Keratinocyte (primary cell): Measurements from ENCODE around the gene ZNF689. TPM values are rescaled to one million over a fixed set of nuclear protein-coding genes. Genes with fewer than 3 reads are reported as not detected.
"Not testable (repeated sequence)": the region's sequence is repeated elsewhere in the genome, so short reads cannot be mapped to it uniquely, and the experiment has no call there.

Experiments used
- DNase-seq: peaks from one replicate; pipeline ENCODE4 v3.0.0-alpha.2; 2011; ENCODE audit warnings: low read depth, missing footprints, low spot score
- FAIRE-seq: peaks from 2 replicates; lab custom pipeline; 2011; peaks lifted over from hg19 to GRCh38; lab: Jason Lieb, UNC
- H2AFZ ChIP-seq: 2 replicates; pipeline ENCODE4 v1.6.0; 2012; ENCODE audit warnings: low read length, control low read depth, inconsistent platforms; ENCODE audit not compliant: control insufficient read depth
- H3K27ac ChIP-seq: 2 replicates; pipeline ENCODE4 v1.5.1; 2011; ENCODE audit warnings: low read length; ENCODE audit not compliant: control insufficient read depth, insufficient read depth
- H3K27me3 ChIP-seq: 3 replicates; pipeline ENCODE4 v1.6.0; 2011; ENCODE audit warnings: low read length; ENCODE audit not compliant: control insufficient read depth, insufficient read depth; ENCODE audit errors: extremely low read depth
- H3K36me3 ChIP-seq, 2 experiments: 2 replicates in 1 of 2; 3 replicates in 1 of 2; pipeline ENCODE4 v1.5.1; 2011; ENCODE audit warnings: low read length in 2 of 2, mild to moderate bottlenecking in 1 of 2; ENCODE audit not compliant: control insufficient read depth in 2 of 2, insufficient read depth in 2 of 2; ENCODE audit errors: extremely low read depth in 1 of 2
- H3K4me1 ChIP-seq: 3 replicates; pipeline ENCODE4 v1.5.1; 2011; ENCODE audit warnings: low read length; ENCODE audit not compliant: control insufficient read depth, insufficient read depth; ENCODE audit errors: extremely low read depth
- H3K4me2 ChIP-seq: 3 replicates; pipeline ENCODE4 v1.6.0; 2011; ENCODE audit warnings: low read depth, low read length; ENCODE audit not compliant: control insufficient read depth, insufficient read depth; ENCODE audit errors: extremely low read depth
- H3K4me3 ChIP-seq, 3 experiments: fragments of 200-600 bp in 1 of 3; sonication (generic) in 1 of 3; 2 replicates in 2 of 3; 3 replicates in 1 of 3; pipeline ENCODE4 v1.5.1; 2011 to 2016; ENCODE audit warnings: low read length in 3 of 3, mild to moderate bottlenecking in 3 of 3, control low read depth in 2 of 3, inconsistent platforms in 1 of 3, low read depth in 1 of 3, mixed read lengths in 1 of 3, mixed run types in 1 of 3, moderate library complexity in 1 of 3; ENCODE audit not compliant: control insufficient read depth in 2 of 3, insufficient read depth in 2 of 3; ENCODE audit errors: extremely low read depth in 1 of 3
- H3K79me2 ChIP-seq: 2 replicates; pipeline ENCODE4 v1.6.0; 2012; ENCODE audit warnings: low read length; ENCODE audit not compliant: control insufficient read depth, insufficient read depth
- H3K9ac ChIP-seq: 3 replicates; pipeline ENCODE4 v1.6.0; 2011; ENCODE audit warnings: low read length; ENCODE audit not compliant: control insufficient read depth, insufficient read depth; ENCODE audit errors: extremely low read depth
- H3K9me1 ChIP-seq: 3 replicates; pipeline ENCODE4 v1.6.0; 2011; ENCODE audit warnings: low read length; ENCODE audit not compliant: control insufficient read depth, insufficient read depth; ENCODE audit errors: extremely low read depth
- H3K9me3 ChIP-seq: 2 replicates; pipeline ENCODE4 v1.5.1; 2012; ENCODE audit warnings: low read depth, low read length; ENCODE audit not compliant: control insufficient read depth
- H4K20me1 ChIP-seq: 3 replicates; pipeline ENCODE4 v1.6.0; 2011; ENCODE audit warnings: low read length; ENCODE audit not compliant: control insufficient read depth, insufficient read depth; ENCODE audit errors: extremely low read depth
- EZH2 ChIP-seq: IDR thresholded peaks from one replicate; pipeline ENCODE4 v1.6.1; 2012; ENCODE audit warnings: inconsistent platforms, mild to moderate bottlenecking, low read length, moderate library complexity
- dilution Hi-C: fragments of 300-500 bp; cut with MboI; formaldehyde crosslinking; loops from one replicate; pipeline ENCODE4 v1.7.0; 2020; ENCODE audit warnings: low sequenced_read_pairs; ENCODE audit not compliant: extremely low pct_ligation_motif_present
- polyA plus RNA-seq, 5 experiments: library from polyadenylated mRNA; depleted of rRNA in 3 of 5; stranded (reverse) in 3 of 5; stranded (forward) in 1 of 5; unstranded in 1 of 5; fragments of >200 nt; gene quantifications; 1 replicate in 1 of 5; 2 replicates in 3 of 5; 3 replicates in 1 of 5; pipeline versions ENCODE4 v1.2.1 to v1.2.3, GENCODE V29; 2011 to 2012; ENCODE audit warnings: missing spikeins in 2 of 5, low read depth in 1 of 5, low replicate concordance in 1 of 5
- TF ChIP-seq, protein P1 (sequence below), 3 experiments: IDR thresholded peaks in 1 of 3; conservative IDR thresholded peaks in 1 of 3; optimal IDR thresholded peaks in 1 of 3; 2 replicates in 2 of 3; 3 replicates in 1 of 3; pipeline versions ENCODE3 to v1.5.1; 2011; ENCODE audit warnings: low read length in 3 of 3, mild to moderate bottlenecking in 3 of 3, moderate library complexity in 2 of 3, control low read depth in 1 of 3, inconsistent platforms in 1 of 3; ENCODE audit not compliant: insufficient read depth in 2 of 3; ENCODE audit errors: extremely low read depth in 1 of 3

ZNF689 gene
- polyA plus RNA-seq, 1 donor (not counting 4 experiments of a cell fraction or from before 2014, with no cell fraction given) = 3.3 TPM

GRCh38 chr16:30641378-30641982, 31.3 kb upstream of the ZNF689 start:
- Histone ChIP-seq H3K9me1 (no peaks in the 10 kb centered on the region), H3K4me2 (no peak overlapping the region), H3K79me2 (no peaks in the 10 kb centered on the region), H3K4me1 (no peaks in the 10 kb centered on the region), H3K9me3 (no peaks in the 10 kb centered on the region), H2AFZ (no peak overlapping the region), H4K20me1 (no peaks in the 10 kb centered on the region), H3K27me3 (no peaks in the 10 kb centered on the region), H3K4me3 (no peak overlapping the region), H3K27ac (no peak overlapping the region), H3K36me3 (no peaks in the 10 kb centered on the region), H3K9ac (no peak overlapping the region)
- DNase-seq (no peak), FAIRE-seq (no peak)
- TF ChIP-seq, protein P1, sequence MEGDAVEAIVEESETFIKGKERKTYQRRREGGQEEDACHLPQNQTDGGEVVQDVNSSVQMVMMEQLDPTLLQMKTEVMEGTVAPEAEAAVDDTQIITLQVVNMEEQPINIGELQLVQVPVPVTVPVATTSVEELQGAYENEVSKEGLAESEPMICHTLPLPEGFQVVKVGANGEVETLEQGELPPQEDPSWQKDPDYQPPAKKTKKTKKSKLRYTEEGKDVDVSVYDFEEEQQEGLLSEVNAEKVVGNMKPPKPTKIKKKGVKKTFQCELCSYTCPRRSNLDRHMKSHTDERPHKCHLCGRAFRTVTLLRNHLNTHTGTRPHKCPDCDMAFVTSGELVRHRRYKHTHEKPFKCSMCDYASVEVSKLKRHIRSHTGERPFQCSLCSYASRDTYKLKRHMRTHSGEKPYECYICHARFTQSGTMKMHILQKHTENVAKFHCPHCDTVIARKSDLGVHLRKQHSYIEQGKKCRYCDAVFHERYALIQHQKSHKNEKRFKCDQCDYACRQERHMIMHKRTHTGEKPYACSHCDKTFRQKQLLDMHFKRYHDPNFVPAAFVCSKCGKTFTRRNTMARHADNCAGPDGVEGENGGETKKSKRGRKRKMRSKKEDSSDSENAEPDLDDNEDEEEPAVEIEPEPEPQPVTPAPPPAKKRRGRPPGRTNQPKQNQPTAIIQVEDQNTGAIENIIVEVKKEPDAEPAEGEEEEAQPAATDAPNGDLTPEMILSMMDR (optimal IDR thresholded peaks at IDR 0.05 in 1 of 3, IDR thresholded peaks at IDR 0.05 in 1 of 3, conservative IDR thresholded peaks at IDR 0.05 in 1 of 3; ENCODE audit: extremely low read depth in 1 of 3, insufficient read depth in 2 of 3, low read length in 3 of 3) = no peak
- no peak for TF ChIP-seq EZH2
- dilution Hi-C loops = no loop called here

GRCh38 chr16:30637944-30638343, 27.8 kb upstream of the ZNF689 start:
- no peak overlapping the region for H3K9ac ChIP-seq
- H3K4me1 ChIP-seq = peaks cover 4% of the 10 kb centered on the region
- H3K9me1 ChIP-seq = no peaks in the 10 kb centered on the region
- H3K27me3 ChIP-seq = no peaks in the 10 kb centered on the region
- H3K27ac ChIP-seq = no peak overlapping the region
- H3K79me2 ChIP-seq = peaks cover 10% of the 10 kb centered on the region
- DNase-seq (no peak), FAIRE-seq (peak; percentile 29)
- no peaks in the 10 kb centered on the region for H3K9me3 ChIP-seq
- no peak overlapping the region for H3K4me3 ChIP-seq
- no peaks in the 10 kb centered on the region for H3K36me3 ChIP-seq
- TF ChIP-seq, protein P1 (optimal IDR thresholded peaks at IDR 0.05 in 1 of 3, IDR thresholded peaks at IDR 0.05 in 1 of 3, conservative IDR thresholded peaks at IDR 0.05 in 1 of 3; ENCODE audit: extremely low read depth in 1 of 3, insufficient read depth in 2 of 3, low read length in 3 of 3) = peak; percentile 67 to 82 (median 79)
- no peak for TF ChIP-seq EZH2
- no peaks in the 10 kb centered on the region for H4K20me1 ChIP-seq
- dilution Hi-C loops = no loop called here
- no peak overlapping the region for H3K4me2 ChIP-seq
- H2AFZ ChIP-seq = no peak overlapping the region

DNA sequence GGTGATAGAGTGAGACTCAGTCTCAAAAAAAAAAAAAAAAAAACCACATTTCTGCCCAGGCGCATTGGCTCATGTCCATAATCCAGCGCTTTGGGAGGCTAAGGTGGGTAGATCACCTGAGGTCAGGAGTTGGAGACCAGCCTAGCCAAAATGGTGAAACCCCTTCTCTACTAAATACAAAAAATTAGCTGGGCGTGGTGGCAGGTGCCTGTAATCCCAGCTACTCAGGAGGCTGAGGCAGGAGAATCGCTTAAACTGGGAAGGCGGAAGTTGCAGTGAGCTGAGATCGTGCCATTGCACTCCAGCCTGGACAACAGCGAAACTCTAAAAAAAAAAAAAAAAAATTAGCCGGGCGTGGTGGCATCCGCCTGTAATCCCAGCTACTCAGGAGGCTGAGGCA, 26.9 kb upstream of the ZNF689 start:
- H4K20me1 ChIP-seq, FAIRE-seq, dilution Hi-C loops, H3K9ac ChIP-seq, H3K4me2 ChIP-seq, H3K4me3 ChIP-seq, H3K36me3 ChIP-seq, H3K4me1 ChIP-seq, H2AFZ ChIP-seq, DNase-seq, H3K9me1 ChIP-seq, H3K27me3 ChIP-seq, H3K27ac ChIP-seq, H3K9me3 ChIP-seq: not testable (repeated sequence)
- H3K79me2 ChIP-seq = peaks cover 10% of the 10 kb centered on the region
